ENCODE measurements around the gene FIBCD1.

Gene FIBCD1

GRCh38 chr9:130918101-130918825, 20.8 kb downstream of the FIBCD1 start:
- no peak for DNase-seq (ENCODE audit: low spot score)

GRCh38 chr9:130917168-130917960, 21.7 kb downstream of the FIBCD1 start:
- DNase-seq (ENCODE audit: low spot score), result no peak
- TF ChIP-seq, protein P1, sequence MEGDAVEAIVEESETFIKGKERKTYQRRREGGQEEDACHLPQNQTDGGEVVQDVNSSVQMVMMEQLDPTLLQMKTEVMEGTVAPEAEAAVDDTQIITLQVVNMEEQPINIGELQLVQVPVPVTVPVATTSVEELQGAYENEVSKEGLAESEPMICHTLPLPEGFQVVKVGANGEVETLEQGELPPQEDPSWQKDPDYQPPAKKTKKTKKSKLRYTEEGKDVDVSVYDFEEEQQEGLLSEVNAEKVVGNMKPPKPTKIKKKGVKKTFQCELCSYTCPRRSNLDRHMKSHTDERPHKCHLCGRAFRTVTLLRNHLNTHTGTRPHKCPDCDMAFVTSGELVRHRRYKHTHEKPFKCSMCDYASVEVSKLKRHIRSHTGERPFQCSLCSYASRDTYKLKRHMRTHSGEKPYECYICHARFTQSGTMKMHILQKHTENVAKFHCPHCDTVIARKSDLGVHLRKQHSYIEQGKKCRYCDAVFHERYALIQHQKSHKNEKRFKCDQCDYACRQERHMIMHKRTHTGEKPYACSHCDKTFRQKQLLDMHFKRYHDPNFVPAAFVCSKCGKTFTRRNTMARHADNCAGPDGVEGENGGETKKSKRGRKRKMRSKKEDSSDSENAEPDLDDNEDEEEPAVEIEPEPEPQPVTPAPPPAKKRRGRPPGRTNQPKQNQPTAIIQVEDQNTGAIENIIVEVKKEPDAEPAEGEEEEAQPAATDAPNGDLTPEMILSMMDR (IDR thresholded peaks at IDR 0.05; ENCODE audit: extremely low read depth, missing control alignments), result no peak

More at GRCh38 chr9:130918101-130918825, 20.8 kb downstream of the FIBCD1 start:
- TF ChIP-seq, protein P1 (IDR thresholded peaks at IDR 0.05; ENCODE audit: extremely low read depth, missing control alignments), result no peak

- no peak for DNase-seq (ENCODE audit: low spot score)
- TF ChIP-seq, protein P1 (IDR thresholded peaks at IDR 0.05; ENCODE audit: extremely low read depth, missing control alignments), result no peak
Measured at GRCh38 chr9:130915096-130915447, 24.0 kb downstream of the FIBCD1 start.

DNA sequence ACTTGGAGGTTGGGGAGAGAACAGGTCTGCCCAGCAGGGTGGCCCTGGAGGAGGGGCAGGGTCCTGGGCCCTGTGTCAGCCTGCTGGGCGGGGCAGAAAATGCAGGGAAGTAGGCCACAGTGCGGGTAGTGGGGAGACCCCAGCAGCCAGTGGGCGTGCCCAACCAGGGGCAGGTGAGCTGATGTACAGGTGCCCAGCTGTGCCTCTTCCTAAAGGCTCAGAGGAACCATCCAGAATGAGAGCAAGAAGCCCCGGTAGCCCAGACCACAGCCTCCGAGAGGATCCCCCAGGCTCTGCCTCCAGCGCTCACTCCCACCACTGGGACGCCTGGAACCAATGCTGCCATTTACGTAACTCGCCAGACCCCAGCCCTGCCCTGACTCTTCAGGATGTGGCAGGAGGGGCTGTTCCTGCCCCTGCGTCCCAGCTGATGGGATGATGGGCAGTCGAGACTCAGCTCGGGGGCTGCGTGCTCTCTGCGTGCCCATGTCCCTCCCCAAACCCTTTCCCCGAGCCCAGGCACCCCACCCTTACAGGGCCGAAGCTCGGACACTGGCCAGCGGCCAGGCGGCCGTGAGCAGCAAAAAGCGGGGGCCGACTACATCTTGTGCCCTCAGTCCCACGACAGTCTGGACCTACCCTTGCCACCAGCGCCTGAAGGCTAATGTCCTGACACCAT, 24.5 kb downstream of the FIBCD1 start:
- DNase-seq (ENCODE audit: low spot score), result no peak
- TF ChIP-seq, protein P1 (IDR thresholded peaks at IDR 0.05; ENCODE audit: extremely low read depth, missing control alignments), result no peak

DNA sequence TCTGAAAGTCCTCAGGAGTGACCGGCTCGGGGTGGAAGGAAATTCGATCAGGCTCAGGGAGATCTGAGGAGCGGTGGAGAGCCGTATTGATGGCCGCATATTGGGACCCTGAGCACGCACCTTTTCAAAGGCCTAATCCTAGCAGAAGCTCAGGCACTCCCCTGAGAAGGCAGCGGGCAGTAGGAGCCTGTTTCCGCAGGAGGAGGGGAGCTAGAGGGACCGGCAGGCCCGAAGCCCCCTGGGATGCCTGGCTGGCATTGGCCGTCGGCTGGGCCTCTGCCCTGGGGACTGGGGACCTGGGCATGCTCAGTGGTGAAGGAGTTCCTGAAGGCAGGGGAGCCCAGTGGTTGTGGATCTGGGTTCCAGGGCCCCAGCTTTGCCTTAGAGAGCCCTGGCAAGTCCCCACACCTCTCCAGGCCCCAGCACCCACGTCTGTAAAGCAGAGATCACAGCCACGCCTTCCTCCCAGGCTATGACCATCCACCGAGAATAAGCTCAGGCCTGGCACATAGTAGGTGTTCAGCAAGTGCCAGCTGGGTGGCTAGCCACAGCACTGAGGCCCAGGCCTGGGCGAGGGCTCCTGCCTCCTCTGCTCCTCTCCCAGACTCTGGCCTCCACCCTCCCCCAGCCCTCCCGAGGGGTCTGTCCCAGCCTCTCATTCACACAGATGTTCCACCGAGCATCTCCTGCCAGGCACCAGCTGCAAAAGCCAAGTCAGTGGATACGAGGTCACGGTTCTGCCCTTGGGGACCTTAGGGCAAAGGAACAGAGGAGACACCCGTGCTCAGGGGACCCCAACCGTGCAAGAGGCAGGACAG, 25.2 kb downstream of the FIBCD1 start:
- TF ChIP-seq, protein P1 (IDR thresholded peaks at IDR 0.05; ENCODE audit: extremely low read depth, missing control alignments), result no peak
- no peak for DNase-seq (ENCODE audit: low spot score)

- no peak for DNase-seq (ENCODE audit: low spot score)
- TF ChIP-seq, protein P1 (IDR thresholded peaks at IDR 0.05; ENCODE audit: extremely low read depth, missing control alignments), result no peak
Measured at GRCh38 chr9:130912932-130913598, 26.0 kb downstream of the FIBCD1 start.
